Measurements from ENCODE around the gene MYOZ2. TPM values are rescaled to one million over a fixed set of nuclear protein-coding genes. Genes with fewer than 3 reads are reported as not detected.

The MYOZ2 gene
- total RNA-seq, 1 donor: 0.43 TPM

DNA sequence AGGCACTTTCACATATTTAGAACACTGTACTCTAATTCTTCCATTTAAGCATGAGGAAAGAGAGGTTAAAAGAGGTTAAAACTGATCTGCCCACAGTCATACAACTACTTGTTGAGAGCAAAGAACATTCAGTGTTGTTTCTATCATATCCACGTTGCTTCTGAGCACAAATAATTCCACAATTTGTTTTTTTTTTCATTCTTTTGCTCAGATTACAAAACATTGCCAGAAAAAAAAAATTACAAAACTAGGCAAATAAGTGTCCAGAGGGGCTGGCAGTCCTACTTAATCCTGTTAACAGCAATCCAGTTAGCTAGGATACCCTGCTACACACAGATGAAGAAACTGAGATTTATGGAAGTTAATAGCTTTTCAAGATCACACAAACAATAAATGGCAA lies 70.5 kb downstream of the MYOZ2 start:
- no peak for DNase-seq (ENCODE audit: low read depth)
- TF ChIP-seq CTCF (IDR thresholded peaks at IDR 0.05; ENCODE audit: insufficient read depth, low read depth, low read length): no peak
- no peak overlapping the region for H3K4me3 ChIP-seq (ENCODE audit: low read depth, low read length)

GRCh38 chr4:119207051-119207450 lies 71.4 kb downstream of the MYOZ2 start:
- TF ChIP-seq CTCF (IDR thresholded peaks at IDR 0.05; ENCODE audit: insufficient read depth, low read depth, low read length): no peak
- peak; percentile 32 for DNase-seq (ENCODE audit: low read depth)
- no peak overlapping the region for H3K4me3 ChIP-seq (ENCODE audit: low read depth, low read length)

GRCh38 chr4:119209077-119209476 lies 73.4 kb downstream of the MYOZ2 start:
- no peak for TF ChIP-seq CTCF (IDR thresholded peaks at IDR 0.05; ENCODE audit: insufficient read depth, low read depth, low read length)
- peak; percentile 80 for DNase-seq (ENCODE audit: low read depth)
- H3K4me3 ChIP-seq (ENCODE audit: low read depth, low read length): no peak overlapping the region

DNA sequence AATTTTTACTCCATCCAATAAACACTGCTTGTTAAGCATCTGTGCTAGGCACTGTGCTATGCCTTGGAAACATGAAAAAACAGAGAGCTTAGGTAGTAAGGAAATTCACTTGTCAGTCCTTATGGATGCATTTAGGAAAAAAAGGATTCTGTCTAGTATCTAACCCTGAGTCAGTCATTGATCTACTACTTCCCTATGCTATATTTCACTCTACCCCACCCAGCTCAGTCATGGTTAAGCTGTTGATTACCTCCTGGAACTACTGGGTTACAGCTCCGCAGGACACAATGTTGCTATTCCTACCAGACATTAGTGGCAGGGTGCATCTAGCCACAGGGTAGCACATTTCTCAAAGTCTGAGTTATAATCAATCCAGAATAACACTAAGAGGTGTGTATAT lies 74.0 kb downstream of the MYOZ2 start:
- DNase-seq (ENCODE audit: low read depth): no peak

DNA sequence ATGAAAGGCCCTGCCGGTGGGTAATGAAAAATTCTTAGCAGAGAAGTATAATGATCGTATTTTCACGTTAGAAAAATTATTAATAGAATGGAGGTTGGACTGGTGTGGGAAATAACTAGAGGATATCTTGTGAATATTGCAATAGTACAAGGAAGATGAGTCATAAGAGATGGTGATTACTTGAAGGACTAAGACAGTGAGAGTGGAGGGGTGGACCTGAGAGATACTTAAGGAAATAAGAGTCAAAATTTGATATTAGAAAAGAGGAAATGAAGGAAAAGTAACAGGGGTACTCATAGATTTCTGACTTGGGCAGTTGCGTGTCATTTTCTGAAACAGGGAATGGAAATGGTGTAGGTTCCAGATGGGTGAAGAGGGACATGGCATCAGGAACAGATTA lies 75.1 kb downstream of the MYOZ2 start:
- TF ChIP-seq CTCF (IDR thresholded peaks at IDR 0.05; ENCODE audit: insufficient read depth, low read depth, low read length): no peak
- H3K4me3 ChIP-seq (ENCODE audit: low read depth, low read length): no peak overlapping the region
- DNase-seq (ENCODE audit: low read depth): peak; percentile 44

More for the DNA sequence above, 74.0 kb downstream of the MYOZ2 start:
- no peak for TF ChIP-seq CTCF (IDR thresholded peaks at IDR 0.05; ENCODE audit: insufficient read depth, low read depth, low read length)
- no peak overlapping the region for H3K4me3 ChIP-seq (ENCODE audit: low read depth, low read length)

DNA sequence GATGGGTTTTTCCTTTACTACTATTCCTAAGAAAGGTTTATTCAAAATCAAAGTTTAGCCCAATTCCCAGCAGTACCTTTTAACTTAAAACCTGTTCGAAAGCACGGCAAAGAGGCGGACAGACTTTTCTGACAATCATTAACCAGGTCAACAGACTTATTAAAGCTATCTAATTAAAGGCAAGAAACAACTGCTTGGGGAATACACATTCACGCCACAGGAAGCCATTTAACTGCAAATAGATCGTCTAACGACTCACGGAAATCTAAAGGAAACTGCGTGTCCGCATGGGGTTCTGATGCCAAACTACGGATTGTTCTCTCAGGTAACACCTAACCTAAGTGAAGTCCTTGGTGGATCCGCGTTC lies 76.2 kb downstream of the MYOZ2 start:
- no peak for TF ChIP-seq CTCF (IDR thresholded peaks at IDR 0.05; ENCODE audit: insufficient read depth, low read depth, low read length)
- peak overlapping the region; percentile 87 for H3K4me3 ChIP-seq (ENCODE audit: low read depth, low read length)
- DNase-seq (ENCODE audit: low read depth): no peak

- H3K4me3 ChIP-seq (ENCODE audit: low read depth, low read length): peak within 1 kb of the TSS; percentile 87
- no peak for TF ChIP-seq CTCF (IDR thresholded peaks at IDR 0.05; ENCODE audit: insufficient read depth, low read depth, low read length)
- DNase-seq (ENCODE audit: low read depth): peak; percentile 98
Measured at GRCh38 chr4:119212234-119212963, 76.8 kb downstream of the MYOZ2 start, which contains the start of gene USP53. USP53 (plus strand) TSS chr4:119212713; CDS start chr4:119239760, 27,047 bp downstream.

Measured in fibroblast of villous mesenchyme (primary cell).